OCI-LY7 (cell line): ENCODE measurements around the gene DDX25.

Experiments
- EZH2phosphoT487 ChIP-seq: fragments of 200-600 bp; sonication (generic); IDR thresholded peaks from 2 replicates; pipeline ENCODE4 v1.6.1; 2018; ENCODE audit warnings: low read depth, borderline replicate concordance, mild to moderate bottlenecking, mixed run types, antibody characterized with exemption, low read length, moderate library complexity, mixed read lengths
- TF ChIP-seq, protein P1 (sequence below): fragments of 200-600 bp; sonication (generic); conservative IDR thresholded peaks from 2 replicates; pipeline ENCODE4 v1.5.1; 2014; ENCODE audit warnings: mild to moderate bottlenecking, antibody characterized with exemption, low read length, moderate library complexity, mixed read lengths

DNA sequence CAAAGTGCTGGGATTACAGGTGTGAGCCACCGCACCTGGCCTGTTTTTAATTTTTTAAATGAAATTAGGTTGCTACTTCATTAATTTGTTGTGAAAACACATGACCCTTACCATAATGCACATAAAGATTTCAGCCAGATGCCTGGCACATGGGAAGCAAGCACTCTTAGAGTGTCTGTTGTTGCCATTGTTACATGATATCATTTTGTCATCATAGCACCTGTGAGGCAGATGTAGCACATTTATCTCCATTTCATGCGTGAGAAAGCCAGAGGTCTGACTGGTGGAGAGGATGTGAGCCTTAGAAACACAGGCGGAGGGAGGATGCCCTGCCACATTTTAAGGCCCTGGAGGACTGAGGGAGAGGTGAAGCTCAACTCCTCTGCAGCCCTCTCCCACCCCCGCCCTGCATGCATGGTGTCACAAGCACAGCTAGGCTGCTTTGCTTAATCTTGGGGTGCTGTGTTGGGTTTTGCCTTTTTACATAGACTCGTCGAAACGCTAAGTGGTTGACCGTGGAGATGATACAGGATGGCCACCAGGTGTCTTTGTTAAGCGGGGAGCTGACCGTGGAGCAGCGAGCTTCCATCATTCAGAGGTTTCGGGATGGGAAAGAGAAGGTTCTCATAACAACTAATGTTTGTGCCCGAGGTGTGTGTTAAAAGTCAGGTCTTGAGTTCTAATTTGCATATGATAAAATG lies 14.0 kb downstream of the DDX25 start:
- TF ChIP-seq EZH2phosphoT487, result no peak
- TF ChIP-seq, protein P1, sequence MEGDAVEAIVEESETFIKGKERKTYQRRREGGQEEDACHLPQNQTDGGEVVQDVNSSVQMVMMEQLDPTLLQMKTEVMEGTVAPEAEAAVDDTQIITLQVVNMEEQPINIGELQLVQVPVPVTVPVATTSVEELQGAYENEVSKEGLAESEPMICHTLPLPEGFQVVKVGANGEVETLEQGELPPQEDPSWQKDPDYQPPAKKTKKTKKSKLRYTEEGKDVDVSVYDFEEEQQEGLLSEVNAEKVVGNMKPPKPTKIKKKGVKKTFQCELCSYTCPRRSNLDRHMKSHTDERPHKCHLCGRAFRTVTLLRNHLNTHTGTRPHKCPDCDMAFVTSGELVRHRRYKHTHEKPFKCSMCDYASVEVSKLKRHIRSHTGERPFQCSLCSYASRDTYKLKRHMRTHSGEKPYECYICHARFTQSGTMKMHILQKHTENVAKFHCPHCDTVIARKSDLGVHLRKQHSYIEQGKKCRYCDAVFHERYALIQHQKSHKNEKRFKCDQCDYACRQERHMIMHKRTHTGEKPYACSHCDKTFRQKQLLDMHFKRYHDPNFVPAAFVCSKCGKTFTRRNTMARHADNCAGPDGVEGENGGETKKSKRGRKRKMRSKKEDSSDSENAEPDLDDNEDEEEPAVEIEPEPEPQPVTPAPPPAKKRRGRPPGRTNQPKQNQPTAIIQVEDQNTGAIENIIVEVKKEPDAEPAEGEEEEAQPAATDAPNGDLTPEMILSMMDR, result no peak
